ENCODE results near the gene PYHIN1. TPM values are rescaled to one million over a fixed set of nuclear protein-coding genes. Genes with fewer than 3 reads are reported as not detected.

Gene PYHIN1
- not detected in 2 replicates for total RNA-seq

DNA sequence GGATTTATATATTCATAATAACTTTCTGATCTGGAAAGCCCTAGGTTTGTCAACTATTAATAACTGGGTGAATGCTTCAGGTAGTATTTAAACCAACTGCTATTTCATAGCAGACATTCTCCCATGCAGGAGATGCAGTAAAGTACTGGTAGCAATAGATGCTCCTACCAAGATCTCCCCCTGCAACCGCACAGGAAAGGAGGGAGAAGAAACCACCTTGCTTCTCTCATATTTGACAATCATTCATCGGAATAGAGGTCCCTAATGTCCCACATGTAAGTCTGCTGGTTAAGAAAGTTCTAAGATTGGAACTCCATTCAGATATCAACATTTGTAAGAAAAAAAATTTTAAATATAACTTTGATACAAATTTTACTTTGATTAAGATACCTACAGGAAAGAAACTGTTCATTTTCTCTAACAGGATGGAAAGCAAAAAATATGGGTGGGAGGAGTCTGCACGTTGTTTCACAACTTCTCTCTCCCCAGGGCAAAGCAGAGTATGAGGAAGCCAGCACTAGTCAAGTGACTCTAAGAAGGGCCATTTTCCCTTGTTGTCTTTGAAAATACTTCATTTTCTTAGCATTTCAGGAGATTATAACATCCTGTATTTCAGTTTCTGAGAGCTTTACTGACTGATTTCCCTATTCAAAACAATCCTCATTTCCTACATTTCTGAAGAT is at the start of gene PYHIN1:
TSS of gene PYHIN1 (plus strand) at position 498 of the 683 bp plus-strand sequence. CDS start 5,359 bp downstream, outside the sequence.

DNA sequence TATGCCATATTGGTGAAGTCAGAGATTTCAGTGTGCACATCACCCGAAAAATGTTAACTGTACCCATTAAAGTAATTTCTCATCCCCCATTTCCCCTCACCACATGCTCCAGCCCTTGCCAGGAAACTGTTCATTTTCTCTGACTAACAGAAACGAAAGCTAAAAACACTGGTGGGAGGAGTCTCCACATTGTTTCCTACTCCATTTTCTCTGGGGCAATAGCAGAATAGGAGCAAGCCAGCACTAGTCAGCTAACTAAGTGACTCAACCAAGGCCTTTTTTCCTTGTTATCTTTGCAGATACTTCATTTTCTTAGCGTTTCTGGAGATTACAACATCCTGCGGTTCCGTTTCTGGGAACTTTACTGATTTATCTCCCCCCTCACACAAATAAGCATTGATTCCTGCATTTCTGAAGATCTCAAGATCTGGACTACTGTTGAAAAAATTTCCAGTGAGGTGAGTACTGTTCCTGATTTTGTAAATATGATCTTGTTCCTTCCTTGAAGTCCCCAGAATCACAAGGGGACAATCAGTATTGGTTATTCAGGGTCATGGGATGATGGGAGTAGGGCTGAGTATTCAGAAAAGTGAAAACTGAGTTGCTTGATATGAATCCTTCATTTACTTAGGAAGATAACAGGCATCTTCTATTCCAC is 78.5 kb downstream of the PYHIN1 start, which contains the start of gene IFI16:
TSS of gene IFI16 (plus strand) at position 204 of the 658 bp plus-strand sequence. CDS start 4,774 bp downstream, outside the sequence.

Other genes starting within 250 kb of the PYHIN1 start
- under 0.01 and 0.09 TPM in 2 replicates for gene SPTA1, start 244.8 kb upstream of the PYHIN1 start, total RNA-seq
- not detected in 2 replicates for gene OR6K2, start 230.9 kb upstream of the PYHIN1 start, total RNA-seq
- not detected in 2 replicates for gene OR6K3, start 210.8 kb upstream of the PYHIN1 start, total RNA-seq
- gene OR6K6, start 176.8 kb upstream of the PYHIN1 start, total RNA-seq = not detected in 2 replicates
- not detected in 2 replicates for gene OR6N1, start 159.4 kb upstream of the PYHIN1 start, total RNA-seq
- not detected in 2 replicates for gene OR6N2, start 150.3 kb upstream of the PYHIN1 start, total RNA-seq
- gene MNDA, start 100.2 kb upstream of the PYHIN1 start, total RNA-seq = not detected in 2 replicates
- 79.1 and 183 TPM in 2 replicates for gene IFI16, start 78.4 kb downstream of the PYHIN1 start, total RNA-seq
- not detected in 2 replicates for gene AIM2, start 145.2 kb downstream of the PYHIN1 start, total RNA-seq
- gene CADM3, start 240.1 kb downstream of the PYHIN1 start, total RNA-seq = 30.1 and 193 TPM in 2 replicates

All from pericardium fibroblast (primary cell).